ENCODE results near the gene TRMT11. TPM values are rescaled to one million over a fixed set of nuclear protein-coding genes. Genes with fewer than 3 reads are reported as not detected.
A peak's percentile ranks its signal among the peaks of the same experiment; 100 is the strongest.

TRMT11 gene
- total RNA-seq, 4 donors from 2014 or later, result 27.6 to 45.3 (median 36.4) TPM

GRCh38 chr6:125991653-125992052 is 5.3 kb downstream of the TRMT11 start:
- intact Hi-C loops (cut with DNase I), result no loop called here
- Histone ChIP-seq H3K4me3 (replicated peaks in 1 of 3) (no peak overlapping the region), H3K36me3 (no peaks in the 10 kb centered on the region), H3K27me3 (no peaks in the 10 kb centered on the region), H3K27ac (no peak overlapping the region), H3K9me3 (no peaks in the 10 kb centered on the region), H3K4me1 (peaks cover 0 to 11% of the 10 kb centered on the region in 2 donors)
- WGBS, 2 donors, result 86 to 90% methylated on average over 1 of the region's 1 CpG
- TF ChIP-seq, protein P1, sequence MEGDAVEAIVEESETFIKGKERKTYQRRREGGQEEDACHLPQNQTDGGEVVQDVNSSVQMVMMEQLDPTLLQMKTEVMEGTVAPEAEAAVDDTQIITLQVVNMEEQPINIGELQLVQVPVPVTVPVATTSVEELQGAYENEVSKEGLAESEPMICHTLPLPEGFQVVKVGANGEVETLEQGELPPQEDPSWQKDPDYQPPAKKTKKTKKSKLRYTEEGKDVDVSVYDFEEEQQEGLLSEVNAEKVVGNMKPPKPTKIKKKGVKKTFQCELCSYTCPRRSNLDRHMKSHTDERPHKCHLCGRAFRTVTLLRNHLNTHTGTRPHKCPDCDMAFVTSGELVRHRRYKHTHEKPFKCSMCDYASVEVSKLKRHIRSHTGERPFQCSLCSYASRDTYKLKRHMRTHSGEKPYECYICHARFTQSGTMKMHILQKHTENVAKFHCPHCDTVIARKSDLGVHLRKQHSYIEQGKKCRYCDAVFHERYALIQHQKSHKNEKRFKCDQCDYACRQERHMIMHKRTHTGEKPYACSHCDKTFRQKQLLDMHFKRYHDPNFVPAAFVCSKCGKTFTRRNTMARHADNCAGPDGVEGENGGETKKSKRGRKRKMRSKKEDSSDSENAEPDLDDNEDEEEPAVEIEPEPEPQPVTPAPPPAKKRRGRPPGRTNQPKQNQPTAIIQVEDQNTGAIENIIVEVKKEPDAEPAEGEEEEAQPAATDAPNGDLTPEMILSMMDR (IDR thresholded peaks at IDR 0.05), result no peak
- DNase-seq, result no peak

DNA sequence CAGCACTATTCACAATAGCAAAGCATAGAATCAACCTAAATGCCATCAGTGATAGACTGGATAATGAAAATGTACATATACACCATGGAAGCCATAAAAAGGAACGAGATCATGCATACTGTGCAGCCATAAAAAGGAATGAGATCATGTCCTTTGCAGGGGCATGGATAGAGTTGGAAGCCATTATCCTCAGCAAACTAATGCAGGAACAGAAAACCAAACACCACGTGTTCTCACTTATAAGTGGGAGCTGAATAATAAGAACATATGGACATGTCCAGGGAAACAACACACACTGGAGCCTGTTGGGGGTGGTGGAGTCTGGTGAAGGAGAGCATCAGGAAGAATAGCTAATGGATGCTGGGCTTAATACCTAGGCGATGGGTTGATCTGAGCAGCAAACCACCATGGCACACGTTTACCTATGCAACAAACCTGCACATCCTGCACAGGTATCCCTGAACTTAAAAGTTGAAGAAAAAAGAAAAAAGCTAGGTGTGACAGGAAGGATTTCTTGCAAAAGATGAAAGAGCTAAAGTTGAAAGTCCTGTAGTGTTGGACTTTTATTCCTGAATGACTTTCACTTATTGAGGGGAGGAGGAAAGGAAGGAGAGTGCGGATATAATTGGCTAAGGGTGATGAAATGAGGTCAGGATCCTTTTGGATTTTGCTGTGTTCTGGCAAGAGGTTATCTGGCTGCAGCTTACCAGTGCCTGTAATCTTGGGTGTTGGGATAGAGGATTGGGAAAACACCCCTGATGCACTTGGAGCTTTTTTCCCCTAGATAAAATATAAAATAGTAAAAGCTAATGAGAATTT is 8.5 kb downstream of the TRMT11 start:
- H3K4me3 ChIP-seq (replicated peaks in 1 of 3), result no peak overlapping the region
- TF ChIP-seq POLR2A (IDR thresholded peaks at IDR 0.05), result no peak
- TF ChIP-seq, protein P1 (IDR thresholded peaks at IDR 0.05), result no peak
- H3K4me1 ChIP-seq, result no peaks in the 10 kb centered on the region
- no peaks in the 10 kb centered on the region for H3K27me3 ChIP-seq
- intact Hi-C loops (cut with DNase I), result no loop called here
- no peak overlapping the region for H3K27ac ChIP-seq
- peaks cover 0 to under 1% of the 10 kb centered on the region in 2 donors for H3K36me3 ChIP-seq
- WGBS, 2 donors, result 77 to 87% methylated on average over 5 of the region's 5 CpGs
- no peaks in the 10 kb centered on the region for H3K9me3 ChIP-seq
- DNase-seq, result no peak

GRCh38 chr6:125995972-125996580 is 9.7 kb downstream of the TRMT11 start:
- 6 to 7% methylated on average over 8 of the region's 8 CpGs for WGBS, 2 donors
- Histone ChIP-seq H3K4me1 (no peaks in the 10 kb centered on the region), H3K36me3 (peaks cover 0 to 3% of the 10 kb centered on the region in 2 donors), H3K27ac (no peak overlapping the region), H3K4me3 (replicated peaks in 1 of 3) (no peak overlapping the region), H3K9me3 (no peaks in the 10 kb centered on the region), H3K27me3 (no peaks in the 10 kb centered on the region)
- TF ChIP-seq POLR2A (IDR thresholded peaks at IDR 0.05), result no peak
- TF ChIP-seq, protein P1 (IDR thresholded peaks at IDR 0.05), result peak; percentile 81 to 97 (median 90)
- intact Hi-C loops (cut with DNase I), result no loop called here
- DNase-seq, result peak; percentile 39 to 71

GRCh38 chr6:126002755-126003679 is 16.7 kb downstream of the TRMT11 start:
- H3K27me3 ChIP-seq, result no peaks in the 10 kb centered on the region
- H3K4me3 ChIP-seq (replicated peaks in 1 of 3), result no peak overlapping the region
- WGBS, 2 donors, result 95 to 96% methylated on average over 8 of the region's 8 CpGs
- peaks cover 0 to 3% of the 10 kb centered on the region in 2 donors for H3K36me3 ChIP-seq
- no peaks in the 10 kb centered on the region for H3K9me3 ChIP-seq
- no peak overlapping the region for H3K27ac ChIP-seq
- intact Hi-C loops (cut with DNase I), result no loop called here
- DNase-seq, result no peak
- TF ChIP-seq, protein P1 (IDR thresholded peaks at IDR 0.05), result no peak
- TF ChIP-seq POLR2A (IDR thresholded peaks at IDR 0.05), result no peak
- no peaks in the 10 kb centered on the region for H3K4me1 ChIP-seq

Measured in thyroid gland (tissue), 4 donors.